ENCODE data around the gene CISTR. TPM values are rescaled to one million over a fixed set of nuclear protein-coding genes. Genes with fewer than 3 reads are reported as not detected.

Gene CISTR
- total RNA-seq, 1 experiment from 2014 or later, result not detected

GRCh38 chr12:53733807-53734200 is 18.0 kb downstream of the CISTR start:
- peaks cover 12% of the 10 kb centered on the region; the same call in 1 of the 2 replicates for H3K27me3 ChIP-seq (ENCODE audit: insufficient read depth, low read length)
- H3K9me3 ChIP-seq (ENCODE audit: control insufficient read depth, low read depth, low read length), result no peaks in the 10 kb centered on the region
- H4K5ac ChIP-seq (ENCODE audit: insufficient read length, low read depth, low read length), result no peak overlapping the region
- no peak for TF ChIP-seq CTCF (conservative IDR thresholded peaks at IDR 0.05)
- no peak for DNase-seq
- no peak overlapping the region for H2AFZ ChIP-seq (ENCODE audit: low read length)
- no peak overlapping the region for H2BK20ac ChIP-seq (ENCODE audit: low read depth, low read length, poor library complexity, severe bottlenecking)
- H2BK15ac ChIP-seq (ENCODE audit: low read depth, low read length), result no peak overlapping the region
- no peak overlapping the region for H2BK5ac ChIP-seq (ENCODE audit: insufficient read length, low read length)
- no peaks in the 10 kb centered on the region for H3K36me3 Mint-ChIP-seq (ENCODE audit: insufficient read depth in 1 of 3, low read depth in 3 of 3)
- H2AK5ac ChIP-seq (ENCODE audit: insufficient read length, low read length), result no peak overlapping the region
- H3K4me3 Mint-ChIP-seq, result no peak overlapping the region; a peak in 1 of 5 replicates
- no peak overlapping the region for H3K9ac ChIP-seq (ENCODE audit: extremely low read depth, insufficient read length, low read length)
- no peaks in the 10 kb centered on the region for H3K79me2 ChIP-seq (ENCODE audit: insufficient read depth, low read length)
- peaks cover 8% of the 10 kb centered on the region for H3K23me2 ChIP-seq (ENCODE audit: insufficient read length, low read depth, low read length, poor library complexity, severe bottlenecking)
- H4K8ac ChIP-seq (replicated peaks; ENCODE audit: insufficient read length, low read depth, low read length), result no peak overlapping the region
- no peaks in the 10 kb centered on the region for H3K79me1 ChIP-seq (ENCODE audit: insufficient read depth, low read depth, low read length, poor library complexity, severe bottlenecking)
- H4K91ac ChIP-seq (ENCODE audit: insufficient read length, low read depth, low read length), result no peak overlapping the region
- H3K14ac ChIP-seq (ENCODE audit: insufficient read depth, low read length), result no peak overlapping the region
- H3K27ac Mint-ChIP-seq, result no peak overlapping the region
- H3K4ac ChIP-seq (ENCODE audit: low read depth, low read length), result no peak overlapping the region
- H3K4me1 Mint-ChIP-seq, result peaks cover 5 to 6% of the 10 kb centered on the region in 2 experiments
- H3K23ac ChIP-seq (ENCODE audit: insufficient read length, low read depth, low read length), result no peak overlapping the region
- no peak overlapping the region for H2BK120ac ChIP-seq (ENCODE audit: low read depth, low read length, poor library complexity, severe bottlenecking)
- H4K20me1 ChIP-seq (ENCODE audit: control insufficient read depth, insufficient read depth, insufficient read length), result no peaks in the 10 kb centered on the region
- no CpG with 5 or more reads among the region's 5 CpGs for WGBS (ENCODE audit: extremely low coverage, insufficient read length, low lambda C conversion rate)
- no peak overlapping the region for H2BK12ac ChIP-seq (ENCODE audit: insufficient read length, low read depth, low read length)
- no peak overlapping the region for H3K18ac ChIP-seq (ENCODE audit: insufficient read length, low read depth, low read length)
- H3K27me3 Mint-ChIP-seq (ENCODE audit: low read depth), result peaks cover 20% of the 10 kb centered on the region
- no peaks in the 10 kb centered on the region; a peak in 1 of 5 replicates for H3K9me3 Mint-ChIP-seq
- no peak overlapping the region for H3K4me2 ChIP-seq (ENCODE audit: insufficient read depth, insufficient read length, low read length)
- H3K27ac ChIP-seq (ENCODE audit: insufficient read length, low read depth, low read length), result no peak overlapping the region
- H3K56ac ChIP-seq (ENCODE audit: insufficient read length, low read depth, low read length), result no peak overlapping the region
- H3K4me1 ChIP-seq (ENCODE audit: insufficient read depth, low read length), result 0 out of 2 replicates have a peak, but pooled peaks cover 2% of the 10 kb centered on the region
- H3T11ph ChIP-seq (ENCODE audit: low read length), result no peak overlapping the region
